OCI-LY7 (cell line): ENCODE results near the gene FGFRL1. TPM values are rescaled to one million over a fixed set of nuclear protein-coding genes. Genes with fewer than 3 reads are reported as not detected.

Source experiments
- Bru-seq: library from RNA; stranded (reverse); fragments of 400-500 nt; gene quantifications from one replicate; lab custom pipeline; 2021; lab: Mats Ljungman, UMichigan
- BruChase-seq, 2 experiments: library from RNA; stranded (reverse); fragments of 400-500 nt; gene quantifications; one replicate each; lab custom pipeline; 2021; lab: Mats Ljungman, UMichigan
- BruUV-seq: library from RNA; stranded (reverse); fragments of 400-500 nt; replicated peaks from 2 replicates; lab custom pipeline; 2021; lab: Mats Ljungman, UMichigan
- CTCF ChIA-PET: fragments of 300-600 bp; sonication (Branson Sonifier 250); formaldehyde crosslinking; loops from one replicate; lab custom pipeline; 2022; ENCODE audit warnings: antibody characterized with exemption; ENCODE audit not compliant: unreplicated experiment; lab: Charles Lee
- POLR2A ChIA-PET: fragments of 300-600 bp; sonication (Branson Sonifier 250); formaldehyde crosslinking; loops from one replicate; lab custom pipeline; 2022; ENCODE audit warnings: antibody characterized with exemption; lab: Charles Lee
- DNase-seq: peaks from one replicate; pipeline ENCODE4 v3.0.0-alpha.2; 2015; ENCODE audit warnings: low spot score
- H2AFZ ChIP-seq: fragments of 200-600 bp; sonication (generic), shearing (Covaris generic); 2 replicates; pipeline ENCODE4 v1.6.1; 2014; ENCODE audit warnings: mild to moderate bottlenecking, antibody characterized with exemption, low read length, moderate library complexity
- H3K27ac ChIP-seq: fragments of 200-600 bp; sonication (generic); 2 replicates; pipeline ENCODE4 v1.5.1; 2014; ENCODE audit warnings: mixed run types, low read depth, mild to moderate bottlenecking, moderate library complexity, low read length, inconsistent platforms; ENCODE audit not compliant: poor library complexity, severe bottlenecking
- H3K36me3 ChIP-seq: fragments of 200-600 bp; sonication (generic); 2 replicates; pipeline ENCODE4 v1.6.1; 2014; ENCODE audit warnings: mild to moderate bottlenecking, antibody characterized with exemption, low read length, moderate library complexity, mixed read lengths; ENCODE audit not compliant: insufficient read depth
- H3K4me1 ChIP-seq: fragments of 200-600 bp; sonication (generic); 2 replicates; pipeline ENCODE4 v1.5.1; 2014; ENCODE audit warnings: mild to moderate bottlenecking, low read length; ENCODE audit not compliant: insufficient read depth, poor library complexity, severe bottlenecking
- H3K4me2 ChIP-seq: fragments of 200-600 bp; sonication (generic); 2 replicates; pipeline ENCODE4 v1.6.1; 2014; ENCODE audit warnings: mild to moderate bottlenecking, low read length
- H3K4me3 ChIP-seq: fragments of 200-600 bp; sonication (generic); 2 replicates; pipeline ENCODE4 v1.5.1; 2014; ENCODE audit warnings: mild to moderate bottlenecking, low read depth, low read length; ENCODE audit not compliant: poor library complexity, severe bottlenecking
- H3K79me2 ChIP-seq: fragments of 200-600 bp; sonication (generic); 2 replicates; pipeline ENCODE4 v1.6.1; 2016; ENCODE audit warnings: low read depth, mild to moderate bottlenecking, low read length, moderate library complexity, mixed read lengths; ENCODE audit not compliant: insufficient read depth
- H3K9me2 ChIP-seq: fragments of 200-600 bp; sonication (generic); 2 replicates; pipeline ENCODE4 v1.6.1; 2016; ENCODE audit warnings: mild to moderate bottlenecking, low read length, mixed read lengths; ENCODE audit not compliant: insufficient read depth
- H3K9me3 ChIP-seq: fragments of 200-600 bp; sonication (generic); 2 replicates; pipeline ENCODE4 v1.6.1; 2014; ENCODE audit warnings: mild to moderate bottlenecking, mixed run types, low read length, mixed read lengths
- H4K20me1 ChIP-seq: fragments of 200-600 bp; sonication (generic); 2 replicates; pipeline ENCODE4 v1.6.1; 2014; ENCODE audit warnings: mild to moderate bottlenecking, antibody characterized with exemption, low read length, moderate library complexity, mixed read lengths; ENCODE audit not compliant: insufficient read depth
- CTCF ChIP-seq: fragments of 200-600 bp; sonication (generic); conservative IDR thresholded peaks from 2 replicates; pipeline ENCODE4 v1.5.1; 2014; ENCODE audit warnings: mild to moderate bottlenecking, antibody characterized with exemption, low read length, moderate library complexity, mixed read lengths
- EZH2phosphoT487 ChIP-seq: fragments of 200-600 bp; sonication (generic); IDR thresholded peaks from 2 replicates; pipeline ENCODE4 v1.6.1; 2018; ENCODE audit warnings: low read depth, borderline replicate concordance, mild to moderate bottlenecking, mixed run types, antibody characterized with exemption, low read length, moderate library complexity, mixed read lengths
- intact Hi-C: fragments of 100-400 bp; cut with micrococcal nuclease; formaldehyde crosslinking; loops from one replicate; pipeline ENCODE4 v1.10.0; 2022; ENCODE audit not compliant: unreplicated experiment
- long read RNA-seq: library from polyadenylated mRNA; stranded (forward); transcript quantifications from one replicate; pipeline ENCODE4 v2.0.0, GENCODE V29; 2022
- total RNA-seq, 2 experiments: library from RNA; depleted of rRNA in 1 of 2; stranded (reverse); fragments of >200 nt in 1 of 2; shearing (Covaris generic) in 1 of 2; gene quantifications; 2 replicates each; pipeline ENCODE4 v1.2.3, GENCODE V29; 2014 to 2022

Gene FGFRL1
- total RNA-seq (2014; rRNA removed; shearing (Covaris generic)) (1.4 and 1.8 TPM in 2 replicates), total RNA-seq (2022) (2.7 and 3.1 TPM in 2 replicates), Bru-seq, nascent RNA (percentile 22 among the genes with signal in this experiment), BruChase-seq, experiment 1, labeled RNA remaining after a 6-hour chase (percentile 19 among the genes with signal in this experiment), BruChase-seq, experiment 2, labeled RNA remaining after a 2-hour chase (percentile 28 among the genes with signal in this experiment)
- long read RNA-seq, partial matches to known transcripts = 2 of 2 reads
- long read RNA-seq, other reads (novel, unspliced or antisense) = 0 of 2 reads

GRCh38 chr4:1011022-1011665 lies at the start of gene FGFRL1:
TSS of gene FGFRL1 (plus strand) at chr4:1011626. CDS start at chr4:1012486, 860 bp downstream.
- BruUV-seq = no TSS peak
- TF ChIP-seq CTCF (no peak), EZH2phosphoT487 (no peak)
- no peaks in the 10 kb centered on the region for H3K79me2 ChIP-seq
- intact Hi-C loops = loop anchor here (5.0 to 10.0 kb wide), 2 partner anchors 234 to 336 kb away; partner anchors contain the start of genes CTBP1 and UVSSA
- ChIA-PET POLR2A (no interaction called here), CTCF (no interaction called here)
- no peak within 1 kb of the TSS for H3K27ac ChIP-seq
- peak; percentile 85 for DNase-seq
- no peaks in the 10 kb centered on the region for H4K20me1 ChIP-seq
- no peak within 1 kb of the TSS for H2AFZ ChIP-seq
- no peaks in the 10 kb centered on the region for H3K36me3 ChIP-seq
- peak within 1 kb of the TSS; percentile 64 for H3K4me3 ChIP-seq
- H3K9me2 ChIP-seq = no peaks in the 10 kb centered on the region
- no peaks in the 10 kb centered on the region for H3K9me3 ChIP-seq
- peak within 1 kb of the TSS; percentile 66 for H3K4me2 ChIP-seq
- peaks cover 29% of the 10 kb centered on the region for H3K4me1 ChIP-seq

GRCh38 chr4:962231-963208 lies 48.9 kb upstream of the FGFRL1 start:
- Histone ChIP-seq H3K4me2 (no peak overlapping the region), H3K79me2 (no peaks in the 10 kb centered on the region), H2AFZ (no peak overlapping the region), H3K9me2 (no peaks in the 10 kb centered on the region), H3K27ac (no peak overlapping the region), H4K20me1 (no peaks in the 10 kb centered on the region), H3K9me3 (no peaks in the 10 kb centered on the region), H3K36me3 (no peaks in the 10 kb centered on the region), H3K4me3 (no peak overlapping the region), H3K4me1 (no peaks in the 10 kb centered on the region)
- DNase-seq = peak; percentile 11
- TF ChIP-seq EZH2phosphoT487 (no peak), CTCF (no peak)
- BruUV-seq = no TSS peak
- CTCF ChIA-PET = no interaction called here
- POLR2A ChIA-PET = no interaction called here
- intact Hi-C loops = no loop called here
